IPS DF 6.9 (cell line): ENCODE measurements around the gene IL17B.

Experiments
- DNase-seq: peaks from one replicate; pipeline ENCODE4 v3.0.0-alpha.2; 2013; ENCODE audit warnings: low read depth, low spot score
- H3K27ac ChIP-seq: one replicate; pipeline ENCODE4 v1.5.1; 2013; ENCODE audit warnings: low read length, control low read depth
- H3K27me3 ChIP-seq: 2 replicates; pipeline ENCODE4 v1.6.1; 2013; ENCODE audit warnings: mild to moderate bottlenecking, low read length; ENCODE audit not compliant: control insufficient read depth, insufficient read depth
- H3K36me3 ChIP-seq: 2 replicates; pipeline ENCODE4 v1.6.1; 2013; ENCODE audit warnings: low read length; ENCODE audit not compliant: control insufficient read depth, insufficient read depth
- H3K4me1 ChIP-seq: 2 replicates; pipeline ENCODE4 v1.6.1; 2013; ENCODE audit warnings: low read length; ENCODE audit not compliant: control insufficient read depth, insufficient read depth
- H3K4me3 ChIP-seq: 2 replicates; pipeline ENCODE4 v1.5.1; 2013; ENCODE audit warnings: mild to moderate bottlenecking, low read length
- H3K9me3 ChIP-seq: 2 replicates; pipeline ENCODE4 v1.6.1; 2013; ENCODE audit warnings: low read length, inconsistent platforms; ENCODE audit not compliant: control insufficient read depth, insufficient read depth
- WGBS: extraction: QIAGEN DNeasy Blood & Tissue Kit; methylation state at CpG from one replicate; pipeline ENCODE4 v1.1.7; 2013; ENCODE audit warnings: mixed read lengths, missing lambda C conversion rate; ENCODE audit not compliant: insufficient read length, insufficient coverage; 5-methylcytosine and 5-hydroxymethylcytosine counted together

Gene IL17B

DNA sequence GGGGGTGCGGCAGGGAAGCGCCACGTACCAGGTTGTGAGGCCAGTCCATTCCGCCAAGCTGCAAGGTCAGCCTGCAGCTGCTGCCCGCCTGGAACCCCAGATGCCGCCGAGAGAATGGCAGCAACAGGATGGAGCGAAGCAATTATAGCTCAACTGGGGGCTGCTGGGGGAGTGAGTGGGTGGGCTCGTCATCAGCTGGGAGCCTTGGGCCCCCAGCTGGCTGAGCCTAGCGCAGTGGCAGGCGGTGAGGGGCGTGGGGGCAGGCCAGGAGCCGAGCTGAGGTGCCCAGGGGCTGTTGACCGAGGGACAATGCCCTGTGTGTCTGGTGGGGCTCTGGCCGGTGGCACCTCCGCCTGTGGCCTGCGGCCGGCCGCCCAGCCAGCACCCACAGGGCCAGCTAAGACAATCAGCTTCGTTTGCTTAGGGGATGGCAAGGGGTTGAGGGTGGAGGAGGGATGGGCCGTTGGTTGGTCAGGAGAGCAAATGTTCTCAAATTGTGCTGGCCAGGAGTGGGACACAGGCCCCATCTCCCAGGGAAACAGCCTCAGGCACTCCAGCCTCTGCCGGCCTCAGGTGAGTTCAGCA, at the start of gene IL17B:
Gene IL17B, minus strand, starts transcription at position 116 of the 585 bp plus-strand sequence. Its CDS starts 67 bp downstream, at position 49.
- peaks cover 1% of the 10 kb centered on the region; the same call in 1 of the 2 replicates for H3K4me1 ChIP-seq
- H3K36me3 ChIP-seq = no peaks in the 10 kb centered on the region
- no CpG with 5 or more reads among the region's 22 CpGs for WGBS
- H3K27me3 ChIP-seq = no peaks in the 10 kb centered on the region
- no peaks in the 10 kb centered on the region for H3K9me3 ChIP-seq
- no peak for DNase-seq
- no peak within 1 kb of the TSS for H3K27ac ChIP-seq
- H3K4me3 ChIP-seq = no peak within 1 kb of the TSS

GRCh38 chr5:149428032-149428431, 48.9 kb upstream of the IL17B start:
- H3K36me3 ChIP-seq = no peaks in the 10 kb centered on the region

DNA sequence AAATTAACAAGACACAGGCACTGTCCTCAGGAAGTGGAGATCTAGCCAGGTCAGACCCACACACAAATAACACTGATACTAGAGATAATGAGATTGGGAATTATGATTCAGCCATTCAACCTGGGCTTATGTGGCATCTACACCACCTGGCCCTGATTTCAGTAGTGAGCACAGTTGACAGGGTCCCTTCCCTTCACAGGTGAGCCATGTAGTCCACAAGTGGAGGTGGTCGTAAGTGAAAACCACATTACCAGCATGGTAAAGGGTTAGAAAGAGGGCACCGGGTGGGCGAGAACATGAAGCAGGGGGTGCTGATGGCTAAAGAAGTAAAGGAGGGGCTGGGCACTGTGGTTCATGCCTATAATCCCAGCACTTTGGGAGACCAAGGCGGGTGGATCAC, 48.3 kb upstream of the IL17B start:
- H3K27ac ChIP-seq = no peak overlapping the region
- no peak for DNase-seq
- no peak overlapping the region for H3K4me3 ChIP-seq
- WGBS = no CpG with 5 or more reads among the region's 4 CpGs
- peaks cover 9% of the 10 kb centered on the region for H3K4me1 ChIP-seq
- H3K27me3 ChIP-seq = no peaks in the 10 kb centered on the region
- H3K9me3 ChIP-seq = no peaks in the 10 kb centered on the region
- H3K36me3 ChIP-seq = no peaks in the 10 kb centered on the region

More at GRCh38 chr5:149428032-149428431, 48.9 kb upstream of the IL17B start:
- no CpG with 5 or more reads among the region's 5 CpGs for WGBS
- Histone ChIP-seq H3K27me3 (no peaks in the 10 kb centered on the region), H3K9me3 (no peaks in the 10 kb centered on the region), H3K4me3 (no peak overlapping the region), H3K27ac (no peak overlapping the region), H3K4me1 (peaks cover 8% of the 10 kb centered on the region; the same call in 1 of the 2 replicates)
- no peak for DNase-seq

- Histone ChIP-seq H3K36me3 (no peaks in the 10 kb centered on the region), H3K4me1 (peaks cover 9% of the 10 kb centered on the region), H3K4me3 (no peak overlapping the region), H3K27ac (no peak overlapping the region), H3K9me3 (no peaks in the 10 kb centered on the region), H3K27me3 (no peaks in the 10 kb centered on the region)
- WGBS = no CpG with 5 or more reads among the region's 2 CpGs
- no peak for DNase-seq
Observed at GRCh38 chr5:149426931-149427330, 47.8 kb upstream of the IL17B start.

DNA sequence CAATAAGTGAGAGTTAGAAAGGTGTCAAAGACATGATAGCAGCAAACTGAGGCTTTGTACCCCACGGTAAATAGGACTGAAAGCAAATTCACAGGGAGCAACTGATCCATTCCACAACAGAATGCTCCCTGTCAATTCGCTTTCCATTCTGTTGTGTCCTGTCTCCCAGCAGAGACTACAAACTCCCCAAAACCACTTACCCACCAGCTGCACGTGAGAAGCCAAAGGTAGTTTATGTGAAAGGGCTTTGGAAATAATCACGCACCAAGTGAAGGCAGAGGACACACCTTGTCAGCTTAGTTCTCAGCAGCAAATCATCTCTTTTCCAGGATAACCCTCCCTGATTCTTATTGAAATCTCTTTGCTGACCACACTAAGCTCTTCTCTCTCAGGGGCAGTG, 46.6 kb upstream of the IL17B start:
- no CpG with 5 or more reads among the region's 4 CpGs for WGBS
- peaks cover 7% of the 10 kb centered on the region; the same call in 1 of the 2 replicates for H3K4me1 ChIP-seq

GRCh38 chr5:149424371-149425315, 45.6 kb upstream of the IL17B start:
- H3K36me3 ChIP-seq = no peaks in the 10 kb centered on the region
- H3K27ac ChIP-seq = no peak overlapping the region
- no peak for DNase-seq
- H3K9me3 ChIP-seq = no peaks in the 10 kb centered on the region
- H3K4me3 ChIP-seq = no peak overlapping the region
- H3K27me3 ChIP-seq = no peaks in the 10 kb centered on the region
- WGBS = no CpG with 5 or more reads among the region's 10 CpGs
- peaks cover 7% of the 10 kb centered on the region; the same call in 1 of the 2 replicates for H3K4me1 ChIP-seq

More for the DNA sequence above, 46.6 kb upstream of the IL17B start:
- Histone ChIP-seq H3K9me3 (no peaks in the 10 kb centered on the region), H3K27ac (no peak overlapping the region), H3K36me3 (no peaks in the 10 kb centered on the region), H3K4me3 (no peak overlapping the region), H3K27me3 (no peaks in the 10 kb centered on the region)
- no peak for DNase-seq

DNA sequence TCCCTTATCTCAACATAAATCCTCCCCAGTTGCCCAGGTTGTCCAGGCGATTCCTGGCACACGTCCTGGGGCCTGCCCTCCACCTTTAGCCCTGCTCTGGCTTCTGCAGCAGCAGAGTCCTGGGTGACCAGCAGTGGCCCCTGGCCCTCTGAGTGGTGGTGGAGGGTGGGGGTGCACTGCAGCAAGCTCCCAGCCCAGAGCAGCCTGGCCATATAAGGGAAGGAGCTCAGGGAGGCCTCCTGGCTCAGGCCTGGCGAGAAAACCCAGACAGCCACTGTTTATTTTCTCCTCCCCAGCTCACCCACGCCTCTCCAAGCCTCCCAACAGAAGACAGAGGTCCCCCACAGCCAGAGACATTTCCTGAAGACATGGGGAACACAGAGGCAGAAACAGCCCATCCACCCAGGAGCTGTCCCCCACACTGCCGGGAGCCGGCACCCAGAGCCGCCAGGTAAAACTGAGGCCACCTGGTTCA, 44.7 kb upstream of the IL17B start:
- no peak overlapping the region for H3K27ac ChIP-seq
- H3K36me3 ChIP-seq = no peaks in the 10 kb centered on the region
- peaks cover 7% of the 10 kb centered on the region; the same call in 1 of the 2 replicates for H3K4me1 ChIP-seq
- H3K4me3 ChIP-seq = no peak overlapping the region
- DNase-seq = no peak
- no peaks in the 10 kb centered on the region for H3K27me3 ChIP-seq
- WGBS = no CpG with 5 or more reads among the region's 7 CpGs
- no peaks in the 10 kb centered on the region for H3K9me3 ChIP-seq

GRCh38 chr5:149423049-149423793, 44.1 kb upstream of the IL17B start:
- Histone ChIP-seq H3K4me1 (peaks cover 7% of the 10 kb centered on the region; the same call in 1 of the 2 replicates), H3K4me3 (no peak overlapping the region), H3K27me3 (no peaks in the 10 kb centered on the region), H3K9me3 (no peaks in the 10 kb centered on the region), H3K36me3 (no peaks in the 10 kb centered on the region), H3K27ac (no peak overlapping the region)
- no peak for DNase-seq
- WGBS = no CpG with 5 or more reads among the region's 9 CpGs

DNA sequence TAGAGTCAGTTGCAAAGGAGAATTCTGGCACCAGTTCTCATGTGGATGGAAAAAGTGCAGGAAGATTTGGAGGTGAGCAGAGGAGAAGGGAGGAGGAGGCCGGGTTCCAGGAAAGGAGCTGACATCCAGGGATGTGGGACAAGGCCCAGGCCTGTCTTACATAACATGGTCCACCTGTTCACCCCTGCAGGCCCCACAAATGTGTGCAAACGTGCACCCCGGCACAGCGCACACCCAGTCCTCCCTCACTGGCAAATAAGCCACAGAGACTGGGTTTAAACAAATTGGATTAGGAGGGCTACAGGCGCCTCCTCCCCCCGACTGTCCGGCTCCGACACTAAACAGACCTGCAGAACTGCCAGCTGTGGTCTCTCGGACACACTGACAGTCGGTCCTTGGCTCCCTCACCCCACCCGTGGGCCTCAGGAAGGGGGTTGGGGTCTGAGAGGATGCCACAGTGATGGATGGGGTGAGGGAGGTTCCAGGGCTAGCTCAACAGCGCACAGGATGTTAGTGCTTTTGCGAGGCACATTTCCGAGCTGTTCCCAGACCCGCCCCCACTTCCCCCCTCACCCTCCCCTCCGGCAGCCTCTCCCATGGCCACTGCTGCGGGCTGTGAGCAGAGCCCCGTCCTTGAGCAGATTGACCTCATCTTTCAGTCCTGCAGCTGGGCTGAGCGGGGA, 43.4 kb upstream of the IL17B start:
- no CpG with 5 or more reads among the region's 19 CpGs for WGBS
- Histone ChIP-seq H3K27me3 (no peaks in the 10 kb centered on the region), H3K4me3 (no peak overlapping the region), H3K27ac (no peak overlapping the region), H3K9me3 (no peaks in the 10 kb centered on the region), H3K36me3 (no peaks in the 10 kb centered on the region), H3K4me1 (peaks cover 7% of the 10 kb centered on the region; the same call in 1 of the 2 replicates)
- no peak for DNase-seq
